Transverse colon (tissue), 4 donors: ENCODE measurements around the gene SORL1-AS1.

ENCODE experiments used
- DNase-seq: peaks from one replicate; pipeline ENCODE4 v3.0.0-alpha.2; 2019
- H3K27ac ChIP-seq, 4 donors: fragments of 200-600 bp; sonication (generic); 2 replicates each; pipeline ENCODE4 v1.5.1; 2016 to 2018; ENCODE audit warnings: inconsistent platforms in 4 of 4
- H3K27me3 ChIP-seq: fragments of 200-600 bp; sonication (generic); 2 replicates; pipeline ENCODE4 v1.5.1; 2017; ENCODE audit warnings: inconsistent platforms
- H3K36me3 ChIP-seq, 4 donors: fragments of 200-600 bp; sonication (generic); 2 replicates each; pipeline ENCODE4 v1.5.1; 2017 to 2019; ENCODE audit warnings: inconsistent platforms in 4 of 4
- H3K4me1 ChIP-seq, 4 donors: fragments of 200-600 bp; sonication (generic); 2 replicates each; pipeline ENCODE4 v1.5.1; 2017 to 2020; ENCODE audit warnings: inconsistent platforms in 4 of 4
- H3K4me3 ChIP-seq, 4 donors: fragments of 200-600 bp; sonication (generic); 1 replicate in 1 of 4; 2 replicates in 3 of 4; pipeline versions ENCODE4 v1.5.1 to v1.6.1; 2017 to 2019; ENCODE audit warnings: inconsistent platforms in 4 of 4
- H3K9me3 ChIP-seq, 2 donors: fragments of 200-600 bp; sonication (generic); 2 replicates each; pipeline ENCODE4 v1.5.1; 2017 to 2019; ENCODE audit warnings: inconsistent platforms in 2 of 2
- EP300 ChIP-seq: sonication (generic); formaldehyde crosslinking; IDR thresholded peaks from one replicate; pipeline ENCODE4 v1.6.1; 2017; ENCODE audit warnings: antibody characterized with exemption, low read depth
- POLR2A ChIP-seq: fragments of 450-650 bp; IDR thresholded peaks from one replicate; pipeline ENCODE4 v1.6.1; 2016; ENCODE audit warnings: antibody characterized with exemption, mild to moderate bottlenecking, moderate library complexity
- POLR2AphosphoS5 ChIP-seq, 3 donors: sonication (generic); formaldehyde crosslinking; IDR thresholded peaks; one replicate each; pipeline ENCODE4 v1.6.1; 2016; ENCODE audit warnings: antibody characterized with exemption in 3 of 3
- WGBS, 2 donors: methylation state at CpG; one replicate each; pipeline ENCODE4 v1.1.5; 2018; ENCODE audit warnings: low coverage in 1 of 2; 5-methylcytosine and 5-hydroxymethylcytosine counted together
- in situ Hi-C, 4 donors: fragments of 200-750 bp; cut with MboI; loops; one replicate each; pipeline versions ENCODE4 v1.15.0 to v1.15.1; 2017; ENCODE audit warnings: low sequenced_read_pairs in 3 of 4, low pct_ligation_motif_present in 1 of 4, low pct_unique_long_range_greater_than_20kb in 1 of 4
- intact Hi-C: fragments of 100-400 bp; cut with DNase I; formaldehyde crosslinking; loops from one replicate; pipeline ENCODE4 v1.15.1; 2023; ENCODE audit warnings: low total_unique reads
- TF ChIP-seq, protein P1 (sequence below), 5 experiments: fragments of 200-600 bp in 3 of 5; fragments of 450-650 bp in 2 of 5; sonication (generic) in 3 of 5; IDR thresholded peaks; 1 replicate in 2 of 5; 2 replicates in 3 of 5; pipeline ENCODE4 v1.5.1; 2016 to 2017; ENCODE audit warnings: antibody characterized with exemption in 5 of 5, inconsistent platforms in 3 of 5, mild to moderate bottlenecking in 2 of 5, moderate library complexity in 1 of 5

The SORL1-AS1 gene

DNA sequence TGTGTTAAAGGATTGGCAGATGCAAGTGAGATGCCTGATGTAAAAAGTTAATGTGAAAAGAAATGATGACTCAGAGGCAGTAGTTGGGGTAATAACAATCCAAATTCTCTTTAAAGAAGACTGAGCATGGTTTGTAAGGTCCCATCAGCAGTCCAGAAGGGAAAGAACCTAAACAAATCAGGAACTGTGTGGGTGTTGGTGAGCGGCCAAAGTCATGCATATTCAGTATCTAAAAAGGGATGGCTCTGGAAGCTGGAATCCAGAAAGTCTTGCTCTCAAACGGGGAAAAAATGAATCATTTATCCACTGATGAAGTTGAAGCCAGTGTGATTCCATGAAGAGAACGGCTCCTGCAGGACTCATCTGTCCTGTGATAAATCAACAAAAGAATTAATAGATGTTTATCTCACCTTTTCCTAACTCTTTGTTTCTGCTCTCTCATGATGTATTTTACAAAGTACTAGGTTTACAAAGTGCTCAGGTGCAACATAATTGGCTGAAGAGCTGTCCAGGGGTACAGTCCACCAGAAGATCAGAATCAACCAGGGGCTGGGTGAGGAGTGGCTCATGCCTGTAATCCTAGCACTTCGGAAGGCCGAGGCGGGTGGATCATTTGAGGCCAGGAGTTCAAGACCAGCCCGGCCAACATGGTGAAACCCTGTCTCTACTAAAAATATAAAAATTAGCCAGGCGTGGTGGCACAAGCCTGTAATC, 20.5 kb upstream of the SORL1-AS1 start:
- in situ Hi-C loops = no loop called here
- no peaks in the 10 kb centered on the region for H3K36me3 ChIP-seq
- H3K9me3 ChIP-seq = no peaks in the 10 kb centered on the region
- TF ChIP-seq EP300 (no peak), POLR2AphosphoS5 (IDR thresholded peaks at IDR 0.05) (no peak), POLR2A (no peak)
- TF ChIP-seq, protein P1, sequence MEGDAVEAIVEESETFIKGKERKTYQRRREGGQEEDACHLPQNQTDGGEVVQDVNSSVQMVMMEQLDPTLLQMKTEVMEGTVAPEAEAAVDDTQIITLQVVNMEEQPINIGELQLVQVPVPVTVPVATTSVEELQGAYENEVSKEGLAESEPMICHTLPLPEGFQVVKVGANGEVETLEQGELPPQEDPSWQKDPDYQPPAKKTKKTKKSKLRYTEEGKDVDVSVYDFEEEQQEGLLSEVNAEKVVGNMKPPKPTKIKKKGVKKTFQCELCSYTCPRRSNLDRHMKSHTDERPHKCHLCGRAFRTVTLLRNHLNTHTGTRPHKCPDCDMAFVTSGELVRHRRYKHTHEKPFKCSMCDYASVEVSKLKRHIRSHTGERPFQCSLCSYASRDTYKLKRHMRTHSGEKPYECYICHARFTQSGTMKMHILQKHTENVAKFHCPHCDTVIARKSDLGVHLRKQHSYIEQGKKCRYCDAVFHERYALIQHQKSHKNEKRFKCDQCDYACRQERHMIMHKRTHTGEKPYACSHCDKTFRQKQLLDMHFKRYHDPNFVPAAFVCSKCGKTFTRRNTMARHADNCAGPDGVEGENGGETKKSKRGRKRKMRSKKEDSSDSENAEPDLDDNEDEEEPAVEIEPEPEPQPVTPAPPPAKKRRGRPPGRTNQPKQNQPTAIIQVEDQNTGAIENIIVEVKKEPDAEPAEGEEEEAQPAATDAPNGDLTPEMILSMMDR (IDR thresholded peaks at IDR 0.05) = no peak
- H3K4me1 ChIP-seq = peaks cover 0 to 15% (median 3%) of the 10 kb centered on the region in 4 donors
- no peak overlapping the region for H3K27ac ChIP-seq
- H3K27me3 ChIP-seq = no peaks in the 10 kb centered on the region
- intact Hi-C loops = no loop called here
- WGBS, 2 donors = 82% methylated on average over 7 to 8 of the region's 8 CpGs
- no peak overlapping the region for H3K4me3 ChIP-seq
- DNase-seq = no peak

DNA sequence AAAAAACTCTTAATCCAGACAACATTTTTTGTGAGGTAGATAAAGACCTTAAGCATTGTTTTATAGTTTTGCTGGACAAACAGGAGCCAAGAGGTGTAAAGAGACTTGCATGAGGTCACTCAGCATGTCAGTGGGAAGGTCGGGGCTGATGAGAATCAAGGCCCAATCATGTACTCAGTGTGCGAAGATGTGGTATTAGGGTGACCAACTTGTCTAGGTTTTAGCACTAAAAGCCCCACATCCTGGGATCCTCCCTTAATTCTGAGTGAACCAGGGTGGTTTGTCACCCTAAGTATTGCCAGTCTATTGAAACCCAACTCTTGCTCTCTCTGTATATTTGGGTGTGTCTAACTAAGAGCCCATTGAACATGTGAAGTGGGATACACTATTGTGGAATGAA, 19.5 kb upstream of the SORL1-AS1 start:
- Histone ChIP-seq H3K27ac (no peak overlapping the region), H3K27me3 (no peaks in the 10 kb centered on the region), H3K36me3 (no peaks in the 10 kb centered on the region), H3K4me3 (no peak overlapping the region), H3K4me1 (peaks cover 3 to 24% (median 6%) of the 10 kb centered on the region in 4 donors), H3K9me3 (no peaks in the 10 kb centered on the region)
- intact Hi-C loops (no loop called here), in situ Hi-C loops (no loop called here)
- no peak for TF ChIP-seq POLR2A
- no peak for TF ChIP-seq EP300
- TF ChIP-seq, protein P1 (IDR thresholded peaks at IDR 0.05) = no peak
- no peak for TF ChIP-seq POLR2AphosphoS5 (IDR thresholded peaks at IDR 0.05)
- no peak for DNase-seq
- WGBS, 2 donors = 90% methylated on average over 2 of the region's 2 CpGs; no CpG with 5 or more reads in 1 of the 2 donors

DNA sequence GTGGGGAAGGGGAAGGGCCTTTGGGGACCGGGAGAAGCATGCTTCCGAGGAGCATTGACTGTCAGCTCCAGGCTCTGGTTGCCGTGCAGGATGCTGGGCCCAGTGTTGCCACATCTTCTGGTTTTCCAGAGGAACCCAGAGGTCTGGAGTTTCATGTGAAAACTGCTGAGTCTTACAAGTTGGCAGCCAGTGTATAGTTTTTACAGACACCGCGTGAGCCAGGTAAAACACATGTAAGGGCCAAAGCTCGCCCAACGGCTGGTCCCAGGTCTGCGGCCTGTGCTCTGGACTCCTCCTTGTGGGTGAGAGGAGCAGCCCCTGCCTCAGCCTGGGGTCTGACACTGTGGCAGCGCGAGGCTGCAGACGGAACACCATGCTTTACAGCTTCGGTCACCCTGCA, 18.4 kb upstream of the SORL1-AS1 start:
- in situ Hi-C loops = no loop called here
- 94% methylated on average over 12 of the region's 12 CpGs; no CpG with 5 or more reads in 1 of the 2 donors for WGBS, 2 donors
- intact Hi-C loops = no loop called here

DNA sequence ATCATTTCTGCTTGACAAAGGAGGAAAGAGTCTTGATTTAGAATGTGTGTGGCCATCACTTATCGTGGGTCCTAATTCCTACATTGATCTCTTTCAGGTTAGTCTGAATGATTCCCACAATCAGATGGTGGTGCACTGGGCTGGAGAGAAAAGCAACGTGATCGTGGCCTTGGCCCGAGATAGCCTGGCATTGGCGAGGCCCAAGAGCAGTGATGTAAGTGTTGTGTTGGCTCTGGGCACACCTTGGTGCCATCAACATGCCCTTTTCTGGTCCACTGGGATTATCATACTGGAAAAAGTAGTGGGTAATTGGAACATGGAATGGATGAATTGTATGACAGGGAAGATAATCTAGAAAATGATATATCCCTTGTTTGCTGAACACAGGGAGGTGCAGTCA, 17.1 kb upstream of the SORL1-AS1 start:
- intact Hi-C loops = no loop called here
- in situ Hi-C loops = no loop called here
- no peak for DNase-seq
- WGBS, 2 donors = 95 to 100% methylated on average over 1 to 5 of the region's 5 CpGs
- H3K27ac ChIP-seq = no peak overlapping the region
- H3K9me3 ChIP-seq = no peaks in the 10 kb centered on the region
- no peaks in the 10 kb centered on the region for H3K36me3 ChIP-seq
- no peaks in the 10 kb centered on the region for H3K27me3 ChIP-seq
- TF ChIP-seq EP300 (no peak), POLR2A (no peak), POLR2AphosphoS5 (IDR thresholded peaks at IDR 0.05) (no peak)
- TF ChIP-seq, protein P1 (IDR thresholded peaks at IDR 0.05) = no peak
- H3K4me3 ChIP-seq = no peak overlapping the region
- H3K4me1 ChIP-seq = peaks cover 8 to 37% (median 23%) of the 10 kb centered on the region in 4 donors

More for the DNA sequence above, 18.4 kb upstream of the SORL1-AS1 start:
- no peaks in the 10 kb centered on the region for H3K9me3 ChIP-seq
- H3K4me3 ChIP-seq = no peak overlapping the region
- TF ChIP-seq, protein P1 (IDR thresholded peaks at IDR 0.05) = no peak
- TF ChIP-seq POLR2AphosphoS5 (IDR thresholded peaks at IDR 0.05) (no peak), POLR2A (no peak), EP300 (no peak)
- no peaks in the 10 kb centered on the region for H3K36me3 ChIP-seq
- no peaks in the 10 kb centered on the region for H3K27me3 ChIP-seq
- no peak overlapping the region for H3K27ac ChIP-seq
- H3K4me1 ChIP-seq = peaks cover 7 to 34% (median 13%) of the 10 kb centered on the region in 4 donors
- DNase-seq = no peak
